Measurements from ENCODE around the gene TAF4. TPM values are rescaled to one million over a fixed set of nuclear protein-coding genes. Genes with fewer than 3 reads are reported as not detected.

The TAF4 gene
- total RNA-seq, 4 donors from 2014 or later = 12.0 to 19.9 (median 16.2) TPM

GRCh38 chr20:61941721-61942405 is 123.8 kb downstream of the TAF4 start:
- 69% methylated on average over 8 of the region's 16 CpGs for WGBS
- no peak for DNase-seq (ENCODE audit: extremely low spot score)
- Histone ChIP-seq H3K4me3 (no peak overlapping the region), H3K4me1 (no peaks in the 10 kb centered on the region), H3K36me3 (no peaks in the 10 kb centered on the region), H3K9me3 (no peaks in the 10 kb centered on the region), H3K27me3 (peaks cover 0 to 20% (median 0%) of the 10 kb centered on the region in 4 donors), H3K27ac (replicated peaks in 1 of 4) (no peak overlapping the region)
- no peak for TF ChIP-seq POLR2A (IDR thresholded peaks at IDR 0.05; ENCODE audit: low read depth)
- no peak for TF ChIP-seq CTCF (IDR thresholded peaks at IDR 0.05)
- TF ChIP-seq EP300 (IDR thresholded peaks at IDR 0.05) = no peak
- TF ChIP-seq POLR2AphosphoS5 (IDR thresholded peaks at IDR 0.05) = no peak
- intact Hi-C loops (cut with DNase I) = no loop called here

- Histone ChIP-seq H3K4me3 (no peak overlapping the region), H3K27ac (replicated peaks in 1 of 4) (no peak overlapping the region), H3K9me3 (no peaks in the 10 kb centered on the region), H3K27me3 (peaks cover 0 to 25% (median 0%) of the 10 kb centered on the region in 4 donors), H3K36me3 (no peaks in the 10 kb centered on the region), H3K4me1 (no peaks in the 10 kb centered on the region)
- 82% methylated on average over 12 of the region's 16 CpGs for WGBS
- intact Hi-C loops (cut with DNase I) = no loop called here
- no peak for DNase-seq (ENCODE audit: extremely low spot score)
- TF ChIP-seq EP300 (IDR thresholded peaks at IDR 0.05) (no peak), POLR2AphosphoS5 (IDR thresholded peaks at IDR 0.05) (no peak), POLR2A (IDR thresholded peaks at IDR 0.05; ENCODE audit: low read depth) (no peak), CTCF (IDR thresholded peaks at IDR 0.05) (no peak)
Measured at GRCh38 chr20:61940976-61941720, 124.5 kb downstream of the TAF4 start.

GRCh38 chr20:61940491-61940890 is 125.2 kb downstream of the TAF4 start:
- DNase-seq (ENCODE audit: extremely low spot score) = no peak
- no peak overlapping the region for H3K4me3 ChIP-seq
- no peaks in the 10 kb centered on the region for H3K4me1 ChIP-seq
- intact Hi-C loops (cut with DNase I) = no loop called here
- no peak for TF ChIP-seq CTCF (IDR thresholded peaks at IDR 0.05)
- no peak for TF ChIP-seq POLR2A (IDR thresholded peaks at IDR 0.05; ENCODE audit: low read depth)
- TF ChIP-seq EP300 (IDR thresholded peaks at IDR 0.05) = no peak
- no peak for TF ChIP-seq POLR2AphosphoS5 (IDR thresholded peaks at IDR 0.05)
- no peaks in the 10 kb centered on the region for H3K36me3 ChIP-seq
- no peaks in the 10 kb centered on the region for H3K9me3 ChIP-seq
- H3K27ac ChIP-seq (replicated peaks in 1 of 4) = no peak overlapping the region
- peaks cover 0 to 30% (median 0%) of the 10 kb centered on the region in 4 donors for H3K27me3 ChIP-seq
- 89% methylated on average over 17 of the region's 17 CpGs for WGBS

GRCh38 chr20:61939691-61940360 is 125.9 kb downstream of the TAF4 start:
- Histone ChIP-seq H3K9me3 (no peaks in the 10 kb centered on the region), H3K4me1 (no peaks in the 10 kb centered on the region), H3K27ac (replicated peaks in 1 of 4) (no peak overlapping the region), H3K36me3 (no peaks in the 10 kb centered on the region), H3K27me3 (peaks cover 0 to 36% (median 0%) of the 10 kb centered on the region in 4 donors), H3K4me3 (no peak overlapping the region)
- DNase-seq (ENCODE audit: extremely low spot score) = no peak
- TF ChIP-seq POLR2A (IDR thresholded peaks at IDR 0.05; ENCODE audit: low read depth) = no peak
- no peak for TF ChIP-seq POLR2AphosphoS5 (IDR thresholded peaks at IDR 0.05)
- no peak for TF ChIP-seq EP300 (IDR thresholded peaks at IDR 0.05)
- WGBS = 81% methylated on average over 12 of the region's 13 CpGs
- intact Hi-C loops (cut with DNase I) = no loop called here
